GM03348 (cell line): ENCODE data around the gene DNAAF8.
"Not testable (repeated sequence)": the region's sequence is repeated elsewhere in the genome, so short reads cannot be mapped to it uniquely, and the experiment has no call there.

Source experiments
- DNase-seq: peaks from one replicate; pipeline ENCODE4 v3.0.0; 2012; ENCODE audit warnings: low spot score

The DNAAF8 gene

GRCh38 chr16:4783251-4783950, 49.1 kb downstream of the DNAAF8 start:
- DNase-seq = no peak

- no peak for DNase-seq
These were observed 49.6 kb downstream of the DNAAF8 start for GRCh38 chr16:4783951-4784336.

- DNase-seq = not testable (repeated sequence)
These were observed 50.2 kb downstream of the DNAAF8 start for GRCh38 chr16:4784444-4784987.

- DNase-seq = no peak
These were observed 51.6 kb downstream of the DNAAF8 start for GRCh38 chr16:4785758-4786433.

GRCh38 chr16:4787068-4787467, 52.7 kb downstream of the DNAAF8 start:
- no peak for DNase-seq

GRCh38 chr16:4787627-4788482, 53.5 kb downstream of the DNAAF8 start, which contains the start of gene SEPTIN12:
Gene SEPTIN12 (minus strand): TSS chr16:4788345. CDS start chr16:4787645, 700 bp downstream.
- DNase-seq = no peak

- no peak for DNase-seq
These were observed 54.2 kb downstream of the DNAAF8 start for GRCh38 chr16:4788489-4788889.

- no peak for DNase-seq
These were observed 54.6 kb downstream of the DNAAF8 start for GRCh38 chr16:4788910-4789309.

- DNase-seq = no peak
These were observed 55.9 kb downstream of the DNAAF8 start for GRCh38 chr16:4790261-4790660.

GRCh38 chr16:4790871-4791270, 56.5 kb downstream of the DNAAF8 start:
- DNase-seq = no peak

GRCh38 chr16:4792951-4793513, 58.7 kb downstream of the DNAAF8 start:
- DNase-seq = no peak

- no peak for DNase-seq
These were observed 61.0 kb downstream of the DNAAF8 start, which contains the start of gene SMIM22 for GRCh38 chr16:4795181-4795827. Gene SMIM22 (plus strand): TSS chr16:4795369. CDS start chr16:4795735, 366 bp downstream.

GRCh38 chr16:4795828-4796572, 61.7 kb downstream of the DNAAF8 start:
- no peak for DNase-seq

- DNase-seq = no peak
These were observed 62.9 kb downstream of the DNAAF8 start for GRCh38 chr16:4796982-4797804.

GRCh38 chr16:4797805-4798252, 63.5 kb downstream of the DNAAF8 start:
- no peak for DNase-seq

GRCh38 chr16:4798456-4798855, 64.1 kb downstream of the DNAAF8 start:
- no peak for DNase-seq
